ENCODE measurements around the gene MYL7.

GRCh38 chr7:44124822-44125202 is 16.3 kb downstream of the MYL7 start:
- TF ChIP-seq POLR2AphosphoS5 (IDR thresholded peaks at IDR 0.05; ENCODE audit: low read depth, low read length) (no peak), YY1 (IDR thresholded peaks at IDR 0.05; ENCODE audit: extremely low read depth, insufficient replicate concordance, low read depth, low read length) (no peak), RAD21 (IDR thresholded peaks at IDR 0.05; ENCODE audit: low read depth) (no peak), FOSL1 (IDR thresholded peaks at IDR 0.05; ENCODE audit: low read depth) (no peak), EZH2 (IDR thresholded peaks at IDR 0.05) (no peak), SIN3A (IDR thresholded peaks at IDR 0.05; ENCODE audit: low read depth) (no peak), CEBPB (IDR thresholded peaks at IDR 0.05; ENCODE audit: low read depth) (no peak), REST (IDR thresholded peaks at IDR 0.05; ENCODE audit: low read depth) (no peak), SP1 (IDR thresholded peaks at IDR 0.05; ENCODE audit: low read depth) (no peak), POLR2A (IDR thresholded peaks at IDR 0.05; ENCODE audit: borderline replicate concordance, extremely low read depth, insufficient read depth, insufficient read length) (no peak)
- TF ChIP-seq, protein P1, sequence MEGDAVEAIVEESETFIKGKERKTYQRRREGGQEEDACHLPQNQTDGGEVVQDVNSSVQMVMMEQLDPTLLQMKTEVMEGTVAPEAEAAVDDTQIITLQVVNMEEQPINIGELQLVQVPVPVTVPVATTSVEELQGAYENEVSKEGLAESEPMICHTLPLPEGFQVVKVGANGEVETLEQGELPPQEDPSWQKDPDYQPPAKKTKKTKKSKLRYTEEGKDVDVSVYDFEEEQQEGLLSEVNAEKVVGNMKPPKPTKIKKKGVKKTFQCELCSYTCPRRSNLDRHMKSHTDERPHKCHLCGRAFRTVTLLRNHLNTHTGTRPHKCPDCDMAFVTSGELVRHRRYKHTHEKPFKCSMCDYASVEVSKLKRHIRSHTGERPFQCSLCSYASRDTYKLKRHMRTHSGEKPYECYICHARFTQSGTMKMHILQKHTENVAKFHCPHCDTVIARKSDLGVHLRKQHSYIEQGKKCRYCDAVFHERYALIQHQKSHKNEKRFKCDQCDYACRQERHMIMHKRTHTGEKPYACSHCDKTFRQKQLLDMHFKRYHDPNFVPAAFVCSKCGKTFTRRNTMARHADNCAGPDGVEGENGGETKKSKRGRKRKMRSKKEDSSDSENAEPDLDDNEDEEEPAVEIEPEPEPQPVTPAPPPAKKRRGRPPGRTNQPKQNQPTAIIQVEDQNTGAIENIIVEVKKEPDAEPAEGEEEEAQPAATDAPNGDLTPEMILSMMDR (IDR thresholded peaks at IDR 0.05 in 2 of 3, conservative IDR thresholded peaks at IDR 0.05 in 1 of 3; ENCODE audit: borderline replicate concordance in 1 of 3, insufficient read depth in 1 of 3, low read depth in 2 of 3, low read length in 2 of 3), result no peak
- TF ChIP-seq, protein P2, sequence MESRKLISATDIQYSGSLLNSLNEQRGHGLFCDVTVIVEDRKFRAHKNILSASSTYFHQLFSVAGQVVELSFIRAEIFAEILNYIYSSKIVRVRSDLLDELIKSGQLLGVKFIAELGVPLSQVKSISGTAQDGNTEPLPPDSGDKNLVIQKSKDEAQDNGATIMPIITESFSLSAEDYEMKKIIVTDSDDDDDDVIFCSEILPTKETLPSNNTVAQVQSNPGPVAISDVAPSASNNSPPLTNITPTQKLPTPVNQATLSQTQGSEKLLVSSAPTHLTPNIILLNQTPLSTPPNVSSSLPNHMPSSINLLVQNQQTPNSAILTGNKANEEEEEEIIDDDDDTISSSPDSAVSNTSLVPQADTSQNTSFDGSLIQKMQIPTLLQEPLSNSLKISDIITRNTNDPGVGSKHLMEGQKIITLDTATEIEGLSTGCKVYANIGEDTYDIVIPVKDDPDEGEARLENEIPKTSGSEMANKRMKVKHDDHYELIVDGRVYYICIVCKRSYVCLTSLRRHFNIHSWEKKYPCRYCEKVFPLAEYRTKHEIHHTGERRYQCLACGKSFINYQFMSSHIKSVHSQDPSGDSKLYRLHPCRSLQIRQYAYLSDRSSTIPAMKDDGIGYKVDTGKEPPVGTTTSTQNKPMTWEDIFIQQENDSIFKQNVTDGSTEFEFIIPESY (IDR thresholded peaks at IDR 0.05; ENCODE audit: extremely low read depth, insufficient replicate concordance, low read length), result no peak
- TF ChIP-seq, protein P3, sequence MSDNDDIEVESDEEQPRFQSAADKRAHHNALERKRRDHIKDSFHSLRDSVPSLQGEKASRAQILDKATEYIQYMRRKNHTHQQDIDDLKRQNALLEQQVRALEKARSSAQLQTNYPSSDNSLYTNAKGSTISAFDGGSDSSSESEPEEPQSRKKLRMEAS (IDR thresholded peaks at IDR 0.05), result no peak

All from HCT116 (cell line).